H9 (cell line): Measurements from ENCODE around the gene COP1. TPM values are rescaled to one million over a fixed set of nuclear protein-coding genes. Genes with fewer than 3 reads are reported as not detected.
"Not testable (repeated sequence)": the region's sequence is repeated elsewhere in the genome, so short reads cannot be mapped to it uniquely, and the experiment has no call there.

Experiments
- DNase-seq: peaks from one replicate; pipeline ENCODE4 v3.0.0-alpha.2; 2017
- H2AFZ ChIP-seq: one replicate; pipeline ENCODE4 v1.6.1; 2013; ENCODE audit warnings: mild to moderate bottlenecking, low read length, control low read depth, moderate library complexity
- H2AK5ac ChIP-seq: 2 replicates; pipeline ENCODE4 v1.6.1; 2013; ENCODE audit warnings: low read length, control low read depth, mixed read lengths; ENCODE audit not compliant: insufficient read length
- H2BK120ac ChIP-seq: one replicate; pipeline ENCODE4 v1.6.1; 2013; ENCODE audit warnings: low read depth, mild to moderate bottlenecking, low read length, control low read depth, inconsistent platforms; ENCODE audit not compliant: poor library complexity, severe bottlenecking
- H2BK12ac ChIP-seq: 2 replicates; pipeline ENCODE4 v1.6.1; 2013; ENCODE audit warnings: low read length, control low read depth, mixed read lengths, low read depth; ENCODE audit not compliant: insufficient read length
- H2BK15ac ChIP-seq: 2 replicates; pipeline ENCODE4 v1.6.1; 2013; ENCODE audit warnings: low read depth, low read length, control low read depth
- H2BK20ac ChIP-seq: one replicate; pipeline ENCODE4 v1.6.1; 2013; ENCODE audit warnings: low read depth, mild to moderate bottlenecking, low read length, control low read depth, inconsistent platforms; ENCODE audit not compliant: poor library complexity, severe bottlenecking
- H2BK5ac ChIP-seq: 2 replicates; pipeline ENCODE4 v1.6.1; 2013; ENCODE audit warnings: low read length, control low read depth, mixed read lengths; ENCODE audit not compliant: insufficient read length
- H3K14ac ChIP-seq: 2 replicates; pipeline ENCODE4 v1.6.1; 2013; ENCODE audit warnings: low read length, control low read depth; ENCODE audit not compliant: insufficient read depth
- H3K18ac ChIP-seq: 2 replicates; pipeline ENCODE4 v1.6.1; 2013; ENCODE audit warnings: low read depth, mild to moderate bottlenecking, mixed read lengths, low read length, control low read depth; ENCODE audit not compliant: insufficient read length
- H3K23ac ChIP-seq: 2 replicates; pipeline ENCODE4 v1.6.1; 2013; ENCODE audit warnings: low read length, control low read depth, mixed read lengths, low read depth; ENCODE audit not compliant: insufficient read length
- H3K23me2 ChIP-seq: 2 replicates; pipeline ENCODE4 v1.6.1; 2013; ENCODE audit warnings: low read depth, mild to moderate bottlenecking, mixed read lengths, low read length, control low read depth; ENCODE audit not compliant: insufficient read length, poor library complexity, severe bottlenecking
- H3K27ac ChIP-seq: 2 replicates; pipeline ENCODE4 v1.5.1; 2013; ENCODE audit warnings: low read length, control low read depth, mixed read lengths, low read depth; ENCODE audit not compliant: insufficient read length
- H3K27me3 ChIP-seq: 2 replicates; pipeline ENCODE4 v1.6.1; 2013; ENCODE audit warnings: low read length, control low read depth, inconsistent platforms; ENCODE audit not compliant: insufficient read depth
- H3K4ac ChIP-seq: 2 replicates; pipeline ENCODE4 v1.6.1; 2013; ENCODE audit warnings: low read depth, mild to moderate bottlenecking, control low read depth, inconsistent platforms, low read length, moderate library complexity
- H3K4me1 ChIP-seq: 2 replicates; pipeline ENCODE4 v1.6.1; 2013; ENCODE audit warnings: low read length, control low read depth, inconsistent platforms; ENCODE audit not compliant: insufficient read depth
- H3K4me2 ChIP-seq: 2 replicates; pipeline ENCODE4 v1.6.1; 2013; ENCODE audit warnings: low read length, control low read depth, mixed read lengths; ENCODE audit not compliant: insufficient read length, insufficient read depth
- H3K56ac ChIP-seq: 2 replicates; pipeline ENCODE4 v1.6.1; 2013; ENCODE audit warnings: low read depth, mild to moderate bottlenecking, mixed read lengths, low read length, control low read depth; ENCODE audit not compliant: insufficient read length
- H3K79me1 ChIP-seq: 2 replicates; pipeline ENCODE4 v1.6.1; 2013; ENCODE audit warnings: low read depth, mild to moderate bottlenecking, moderate library complexity, low read length, control low read depth, inconsistent platforms; ENCODE audit not compliant: insufficient read depth, poor library complexity, severe bottlenecking
- H3K79me2 ChIP-seq: 2 replicates; pipeline ENCODE4 v1.6.1; 2013; ENCODE audit warnings: low read length, control low read depth, inconsistent platforms; ENCODE audit not compliant: insufficient read depth
- H3K9ac ChIP-seq: 2 replicates; pipeline ENCODE4 v1.6.1; 2013; ENCODE audit warnings: low read length, control low read depth, mixed read lengths; ENCODE audit not compliant: insufficient read length; ENCODE audit errors: extremely low read depth
- H3K9me3 ChIP-seq: one replicate; pipeline ENCODE4 v1.6.1; 2013; ENCODE audit warnings: low read depth, low read length, inconsistent platforms; ENCODE audit not compliant: control insufficient read depth
- H3T11ph ChIP-seq: one replicate; pipeline ENCODE4 v1.6.1; 2013; ENCODE audit warnings: mild to moderate bottlenecking, low read length, control low read depth, inconsistent platforms
- H4K20me1 ChIP-seq: one replicate; pipeline ENCODE4 v1.6.1; 2013; ENCODE audit not compliant: control insufficient read depth, insufficient read length, insufficient read depth
- H4K5ac ChIP-seq: 2 replicates; pipeline ENCODE4 v1.6.1; 2013; ENCODE audit warnings: low read depth, mild to moderate bottlenecking, mixed read lengths, low read length, control low read depth; ENCODE audit not compliant: insufficient read length
- H4K8ac ChIP-seq: replicated peaks from 2 replicates; pipeline ENCODE4 v1.6.1; 2013; ENCODE audit warnings: low read length, control low read depth, mixed read lengths, low read depth; ENCODE audit not compliant: insufficient read length
- H4K91ac ChIP-seq: 2 replicates; pipeline ENCODE4 v1.6.1; 2013; ENCODE audit warnings: low read depth, mild to moderate bottlenecking, moderate library complexity, mixed read lengths, low read length, control low read depth; ENCODE audit not compliant: insufficient read length
- H3K27ac Mint-ChIP-seq, 3 experiments: 2 replicates in 2 of 3; 3 replicates in 1 of 3; pipeline ENCODE4 v1.8.0; 2020 to 2021; ENCODE audit warnings: mixed read lengths in 3 of 3, mild to moderate bottlenecking in 1 of 3, moderate library complexity in 1 of 3
- H3K27me3 Mint-ChIP-seq: 2 replicates; pipeline ENCODE4 v1.8.0; 2021; ENCODE audit warnings: low read depth, mild to moderate bottlenecking, moderate library complexity, mixed read lengths
- H3K36me3 Mint-ChIP-seq, 3 experiments: 2 replicates in 2 of 3; 3 replicates in 1 of 3; pipeline ENCODE4 v1.8.0; 2020 to 2021; ENCODE audit warnings: low read depth in 3 of 3, mixed read lengths in 3 of 3; ENCODE audit not compliant: insufficient read depth in 1 of 3
- H3K4me1 Mint-ChIP-seq, 2 experiments: 2 replicates each; pipeline ENCODE4 v1.8.0; 2020; ENCODE audit warnings: mixed read lengths in 2 of 2
- H3K4me3 Mint-ChIP-seq, 2 experiments: 2 replicates in 1 of 2; 3 replicates in 1 of 2; pipeline ENCODE4 v1.8.0; 2020 to 2021; ENCODE audit warnings: mild to moderate bottlenecking in 2 of 2, mixed read lengths in 2 of 2, moderate library complexity in 1 of 2
- H3K9me3 Mint-ChIP-seq, 2 experiments: 2 replicates in 1 of 2; 3 replicates in 1 of 2; pipeline ENCODE4 v1.8.0; 2020; ENCODE audit warnings: mild to moderate bottlenecking in 2 of 2, mixed read lengths in 2 of 2, moderate library complexity in 1 of 2
- WGBS: extraction: QIAGEN DNeasy Blood & Tissue Kit; methylation state at CpG from one replicate; pipeline ENCODE4 v1.1.7; 2013; ENCODE audit warnings: missing lambda C conversion rate, low lambda C conversion rate, mixed read lengths; ENCODE audit not compliant: insufficient read length; ENCODE audit errors: extremely low coverage; 5-methylcytosine and 5-hydroxymethylcytosine counted together
- total RNA-seq: library from RNA; stranded (reverse); gene quantifications from 2 replicates; pipeline ENCODE4 v1.2.1, GENCODE V29; 2021
- TF ChIP-seq, protein P1 (sequence below): fragments of 200-600 bp; sonication (generic); conservative IDR thresholded peaks from 3 replicates; pipeline ENCODE4 v1.8.0; 2021; ENCODE audit warnings: antibody characterized with exemption, mild to moderate bottlenecking

The COP1 gene
- total RNA-seq, 1 experiment from 2014 or later = 41.3 TPM

DNA sequence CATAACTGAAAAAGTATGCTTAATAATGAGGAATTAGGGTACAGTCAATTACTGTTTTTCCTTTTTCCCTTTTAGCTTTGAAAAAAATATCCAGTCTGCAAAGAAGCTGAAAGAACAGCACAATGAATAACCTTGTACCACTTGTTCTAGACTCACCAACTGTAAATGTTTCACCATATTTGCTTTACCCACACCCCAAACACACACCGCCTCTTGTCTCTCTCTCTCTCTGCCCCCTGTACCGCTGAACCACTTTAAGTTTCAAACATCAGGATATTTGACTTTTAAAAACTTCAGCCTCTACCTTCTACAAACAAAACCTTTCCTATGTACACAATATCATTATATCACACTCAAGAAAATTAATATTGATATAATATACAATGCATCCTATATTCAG is 197.1 kb downstream of the COP1 start:
- Histone ChIP-seq H3K79me1 (no peaks in the 10 kb centered on the region), H3K4me1 (no peaks in the 10 kb centered on the region), H3K9ac (no peak overlapping the region), H2BK12ac (no peak overlapping the region), H3K23ac (no peak overlapping the region), H3K4me2 (no peak overlapping the region), H4K91ac (no peak overlapping the region), H2BK120ac (no peak overlapping the region), H2AK5ac (no peak overlapping the region), H2AFZ (no peak overlapping the region), H3K14ac (no peak overlapping the region), H2BK5ac (no peak overlapping the region), H3K9me3 (peaks cover 8% of the 10 kb centered on the region), H2BK15ac (no peak overlapping the region), H4K5ac (no peak overlapping the region), H3K56ac (no peak overlapping the region), H3K4ac (no peak overlapping the region), H3K79me2 (no peaks in the 10 kb centered on the region), H3K27ac (no peak overlapping the region), H2BK20ac (no peak overlapping the region), H4K8ac (no peak overlapping the region), H4K20me1 (no peaks in the 10 kb centered on the region), H3T11ph (no peak overlapping the region), H3K23me2 (no peaks in the 10 kb centered on the region), H3K18ac (no peak overlapping the region), H3K27me3 (no peaks in the 10 kb centered on the region)
- no peaks in the 10 kb centered on the region for H3K4me1 Mint-ChIP-seq
- peaks cover 2% of the 10 kb centered on the region for H3K27me3 Mint-ChIP-seq
- H3K36me3 Mint-ChIP-seq = peaks cover 19 to 40% (median 26%) of the 10 kb centered on the region in 3 experiments
- no peak overlapping the region for H3K27ac Mint-ChIP-seq
- TF ChIP-seq, protein P1, sequence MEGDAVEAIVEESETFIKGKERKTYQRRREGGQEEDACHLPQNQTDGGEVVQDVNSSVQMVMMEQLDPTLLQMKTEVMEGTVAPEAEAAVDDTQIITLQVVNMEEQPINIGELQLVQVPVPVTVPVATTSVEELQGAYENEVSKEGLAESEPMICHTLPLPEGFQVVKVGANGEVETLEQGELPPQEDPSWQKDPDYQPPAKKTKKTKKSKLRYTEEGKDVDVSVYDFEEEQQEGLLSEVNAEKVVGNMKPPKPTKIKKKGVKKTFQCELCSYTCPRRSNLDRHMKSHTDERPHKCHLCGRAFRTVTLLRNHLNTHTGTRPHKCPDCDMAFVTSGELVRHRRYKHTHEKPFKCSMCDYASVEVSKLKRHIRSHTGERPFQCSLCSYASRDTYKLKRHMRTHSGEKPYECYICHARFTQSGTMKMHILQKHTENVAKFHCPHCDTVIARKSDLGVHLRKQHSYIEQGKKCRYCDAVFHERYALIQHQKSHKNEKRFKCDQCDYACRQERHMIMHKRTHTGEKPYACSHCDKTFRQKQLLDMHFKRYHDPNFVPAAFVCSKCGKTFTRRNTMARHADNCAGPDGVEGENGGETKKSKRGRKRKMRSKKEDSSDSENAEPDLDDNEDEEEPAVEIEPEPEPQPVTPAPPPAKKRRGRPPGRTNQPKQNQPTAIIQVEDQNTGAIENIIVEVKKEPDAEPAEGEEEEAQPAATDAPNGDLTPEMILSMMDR = no peak
- peaks cover 19 to 31% of the 10 kb centered on the region in 2 experiments for H3K9me3 Mint-ChIP-seq
- no peak overlapping the region for H3K4me3 Mint-ChIP-seq
- no peak for DNase-seq
- WGBS = no CpG with 5 or more reads among the region's 2 CpGs

DNA sequence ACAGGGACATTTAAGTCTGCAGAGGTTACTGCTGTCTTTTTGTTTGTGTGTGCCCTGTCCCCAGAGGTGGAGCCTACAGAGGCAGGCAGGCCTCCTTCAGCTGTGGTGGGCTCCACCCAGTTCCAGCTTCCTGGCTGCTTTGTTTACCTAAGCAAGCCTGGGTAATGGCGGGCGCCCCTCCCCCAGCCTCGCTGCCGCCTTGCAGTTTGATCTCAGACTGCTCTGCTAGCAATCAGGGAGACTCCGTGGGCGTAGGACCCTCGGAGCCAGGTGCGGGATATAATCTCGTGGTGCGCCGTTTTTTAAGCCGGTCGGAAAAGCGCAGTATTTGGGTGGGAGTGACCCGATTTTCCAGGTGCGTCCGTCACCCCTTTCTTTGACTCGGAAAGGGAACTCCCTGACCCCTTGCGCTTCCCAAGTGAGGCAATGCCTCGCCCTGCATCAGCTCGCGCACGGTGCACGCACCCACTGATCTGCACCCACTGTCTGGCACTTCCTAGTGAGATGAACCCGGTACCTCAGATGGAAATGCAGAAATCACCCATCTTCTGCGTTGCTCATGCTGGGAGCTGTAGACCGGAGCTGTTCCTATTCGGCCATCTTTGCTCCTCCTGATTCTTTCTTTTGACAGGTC is 199.2 kb downstream of the COP1 start:
- not testable (repeated sequence) for H3K79me1 ChIP-seq

More for the DNA sequence above, 199.2 kb downstream of the COP1 start:
- not testable (repeated sequence) for H2BK5ac ChIP-seq, H3K4me1 ChIP-seq, H4K5ac ChIP-seq, H2BK20ac ChIP-seq, H3K18ac ChIP-seq, H3K4ac ChIP-seq, H3K27ac ChIP-seq, H3K27me3 ChIP-seq, H3K4me2 ChIP-seq, H2AFZ ChIP-seq, H3K27ac Mint-ChIP-seq, H3K56ac ChIP-seq, H3K9ac ChIP-seq, H2BK15ac ChIP-seq, H3K9me3 ChIP-seq, H3K14ac ChIP-seq, H3K27me3 Mint-ChIP-seq, H2BK12ac ChIP-seq, H4K8ac ChIP-seq, DNase-seq, H4K20me1 ChIP-seq, H2BK120ac ChIP-seq, H3K4me1 Mint-ChIP-seq, H3K23me2 ChIP-seq, H2AK5ac ChIP-seq, H3K4me3 Mint-ChIP-seq, H3T11ph ChIP-seq, H3K23ac ChIP-seq, H4K91ac ChIP-seq, H3K79me2 ChIP-seq
- Mint-ChIP-seq H3K9me3 (peaks cover 22 to 34% of the 10 kb centered on the region in 2 experiments), H3K36me3 (peaks cover 19 to 41% (median 29%) of the 10 kb centered on the region in 3 experiments)
- WGBS = no CpG with 5 or more reads among the region's 28 CpGs
